NCI-H510A treated with DMSO at 0.1 percent for 48 hours (cell line): Measurements from ENCODE around the gene IER2.

Experiments
- DNase-seq: peaks from one replicate; lab custom pipeline; 2025; lab: John Stamatoyannopoulos, UW

The IER2 gene, protein sequence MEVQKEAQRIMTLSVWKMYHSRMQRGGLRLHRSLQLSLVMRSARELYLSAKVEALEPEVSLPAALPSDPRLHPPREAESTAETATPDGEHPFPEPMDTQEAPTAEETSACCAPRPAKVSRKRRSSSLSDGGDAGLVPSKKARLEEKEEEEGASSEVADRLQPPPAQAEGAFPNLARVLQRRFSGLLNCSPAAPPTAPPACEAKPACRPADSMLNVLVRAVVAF

GRCh38 chr19:13150187-13150930 lies at the start of gene IER2, which contains the start of gene STX10:
IER2 (plus strand) TSS chr19:13150411; CDS start chr19:13153187, 2,776 bp downstream.
STX10 (minus strand) TSS chr19:13150375; CDS start chr19:13150173, 202 bp downstream.
- DNase-seq: peak; percentile 88

DNA sequence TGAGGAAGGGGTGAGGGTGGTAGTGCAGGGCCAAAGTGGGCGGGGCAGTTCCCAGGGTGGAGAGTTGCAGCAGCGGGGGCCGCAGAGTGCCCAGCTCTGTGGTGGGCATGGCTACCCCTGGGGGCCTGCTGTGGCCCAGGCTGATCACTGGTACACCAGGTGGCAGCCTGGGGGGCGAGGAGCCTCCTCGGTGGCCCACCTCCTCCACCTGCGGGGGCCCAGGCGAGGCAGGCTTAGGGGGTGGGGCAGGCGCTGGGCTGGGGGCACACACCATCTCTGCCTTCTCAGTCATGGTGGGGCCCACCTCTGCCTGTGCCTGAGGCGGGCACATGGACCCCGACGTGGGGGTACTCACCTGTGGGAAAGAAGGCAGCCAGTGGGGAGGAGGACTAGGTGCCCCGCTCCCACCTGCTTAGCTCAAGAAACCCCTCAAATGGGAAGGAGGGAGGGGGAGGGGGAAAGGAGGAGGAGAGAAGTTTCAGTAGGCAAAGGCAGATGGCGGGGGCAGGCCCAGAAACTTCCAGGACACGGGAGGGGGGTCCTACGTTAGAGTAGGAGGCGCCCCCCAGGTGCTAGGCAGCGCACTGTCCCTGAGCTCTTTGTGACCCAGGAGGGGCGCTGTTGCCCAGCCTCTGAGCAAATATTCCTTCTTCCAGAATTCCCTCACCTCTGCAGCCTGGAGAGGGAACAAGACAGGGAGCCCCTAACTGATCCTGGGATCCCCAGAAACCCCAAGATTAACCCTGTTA lies 49.2 kb upstream of the IER2 start:
- DNase-seq: no peak

GRCh38 chr19:13101590-13102415 lies 48.4 kb upstream of the IER2 start:
- no peak for DNase-seq

- no peak for DNase-seq
Observed at GRCh38 chr19:13102416-13102665, 47.9 kb upstream of the IER2 start.

DNA sequence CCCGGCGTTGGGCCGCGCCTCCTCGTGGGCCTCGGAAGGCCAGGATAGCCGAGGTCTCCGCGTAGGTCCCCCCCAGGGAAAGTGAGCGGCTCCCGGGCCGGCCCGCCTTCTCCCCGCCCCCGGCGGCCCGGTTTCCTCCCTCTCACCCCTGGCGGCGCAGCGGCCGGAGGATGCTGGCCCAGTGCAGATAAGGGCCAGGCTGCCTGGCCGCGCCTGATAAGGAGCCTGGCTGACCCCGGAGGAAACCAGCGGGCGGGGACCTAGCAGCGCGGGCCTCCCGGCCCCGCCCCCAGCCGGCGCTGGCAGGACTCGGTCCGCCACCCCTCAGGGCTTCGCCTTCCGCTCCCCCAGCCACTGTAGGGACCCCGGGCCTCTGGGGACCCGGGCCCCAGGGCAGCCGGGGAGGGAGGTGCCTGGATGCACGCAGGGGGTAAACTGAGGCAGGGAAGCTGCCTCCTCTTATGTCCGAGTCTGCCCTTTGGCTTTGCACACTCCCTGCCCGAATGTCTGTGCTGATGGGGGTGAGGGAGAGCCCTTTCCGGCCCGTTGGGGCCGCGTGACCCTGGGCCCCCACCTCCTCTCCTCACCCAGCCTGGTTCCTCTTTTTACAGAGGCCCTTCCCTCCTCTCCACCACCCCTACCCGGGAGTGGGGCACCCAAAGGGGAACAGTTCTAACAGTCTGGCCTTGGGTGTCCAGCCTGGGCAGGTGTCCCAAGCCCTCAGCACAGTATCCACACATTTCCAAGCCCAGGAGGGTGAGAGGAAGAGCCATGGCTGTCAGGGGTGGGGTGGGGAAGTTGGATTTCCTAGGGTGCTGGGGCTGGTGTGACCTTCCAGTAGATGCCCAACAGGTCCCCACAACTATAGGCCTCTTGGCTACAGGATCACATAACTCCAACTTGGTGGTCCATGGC lies 47.3 kb upstream of the IER2 start, which contains the start of gene LYL1:
Gene LYL1, minus strand, starts transcription at position 193 of the 915 bp plus-strand sequence. CDS start 1,687 bp downstream, outside the sequence.
- DNase-seq: no peak

- DNase-seq: no peak
Observed at GRCh38 chr19:13103581-13104359, 46.4 kb upstream of the IER2 start.

DNA sequence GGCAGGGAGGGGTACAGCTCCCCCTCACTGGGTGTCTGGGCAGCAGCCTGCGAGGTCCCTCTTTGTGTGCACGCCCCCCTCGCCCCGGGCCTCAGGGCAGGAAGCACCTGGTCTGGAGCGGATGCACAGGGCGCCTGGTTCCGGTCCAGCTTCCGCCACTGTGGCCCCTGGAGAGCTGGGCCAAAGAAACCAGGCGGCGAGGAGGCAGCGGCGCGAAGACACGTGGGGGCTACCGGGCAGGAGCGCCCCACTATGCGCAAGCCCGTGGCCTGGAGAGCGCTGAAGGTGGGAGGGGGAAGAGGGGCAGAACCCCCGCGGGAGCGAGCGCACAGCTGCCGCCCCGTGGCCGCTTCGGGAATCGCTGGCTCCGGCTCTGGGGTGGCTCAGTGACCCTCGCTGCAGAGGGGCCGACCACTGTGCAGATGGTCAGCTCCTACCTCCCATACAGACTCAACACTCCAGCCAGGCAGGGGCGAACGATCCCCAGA lies 45.8 kb upstream of the IER2 start:
- DNase-seq: no peak

DNA sequence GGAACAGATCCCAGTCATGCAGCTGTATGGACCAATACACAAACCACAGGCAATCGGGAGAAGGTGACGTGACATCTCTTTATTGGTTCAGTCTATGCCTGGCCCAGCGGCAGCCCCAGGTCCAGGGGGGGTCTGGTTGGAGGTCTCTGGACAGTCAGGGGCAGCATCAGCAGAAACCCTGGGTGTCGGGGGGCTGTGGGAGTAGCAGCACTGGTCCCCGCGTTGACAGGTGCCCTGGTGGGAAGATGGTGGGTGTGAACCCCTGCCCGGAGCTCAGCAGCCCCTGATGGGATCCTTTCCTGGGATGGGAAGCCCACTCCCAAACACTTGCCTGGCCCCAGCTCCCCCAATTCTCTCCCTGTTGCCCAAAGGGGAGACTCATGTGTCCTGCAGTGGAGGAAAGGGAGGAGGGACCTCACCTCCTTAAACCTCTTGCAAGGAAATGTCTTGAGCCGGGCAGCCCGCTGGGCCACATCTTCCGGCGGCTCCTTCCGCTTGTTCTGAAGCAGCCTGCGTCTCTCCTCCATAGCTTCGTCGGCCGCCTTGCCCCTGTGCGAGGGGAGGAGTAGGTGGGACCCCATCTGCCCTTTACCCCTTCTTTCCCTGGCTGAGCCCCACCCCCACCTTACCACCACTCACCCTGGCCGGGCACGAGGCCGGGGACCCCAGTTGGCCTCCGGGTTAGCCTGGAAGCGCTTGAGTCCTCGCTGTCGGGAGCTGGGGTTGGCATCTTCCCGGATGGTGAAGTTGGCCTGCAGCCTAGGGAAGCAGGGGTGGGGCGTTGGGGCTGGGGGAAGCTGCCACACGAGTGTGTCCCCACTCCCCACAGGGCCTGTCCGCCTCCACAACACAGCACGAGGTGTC lies 45.1 kb upstream of the IER2 start:
- no peak for DNase-seq

DNA sequence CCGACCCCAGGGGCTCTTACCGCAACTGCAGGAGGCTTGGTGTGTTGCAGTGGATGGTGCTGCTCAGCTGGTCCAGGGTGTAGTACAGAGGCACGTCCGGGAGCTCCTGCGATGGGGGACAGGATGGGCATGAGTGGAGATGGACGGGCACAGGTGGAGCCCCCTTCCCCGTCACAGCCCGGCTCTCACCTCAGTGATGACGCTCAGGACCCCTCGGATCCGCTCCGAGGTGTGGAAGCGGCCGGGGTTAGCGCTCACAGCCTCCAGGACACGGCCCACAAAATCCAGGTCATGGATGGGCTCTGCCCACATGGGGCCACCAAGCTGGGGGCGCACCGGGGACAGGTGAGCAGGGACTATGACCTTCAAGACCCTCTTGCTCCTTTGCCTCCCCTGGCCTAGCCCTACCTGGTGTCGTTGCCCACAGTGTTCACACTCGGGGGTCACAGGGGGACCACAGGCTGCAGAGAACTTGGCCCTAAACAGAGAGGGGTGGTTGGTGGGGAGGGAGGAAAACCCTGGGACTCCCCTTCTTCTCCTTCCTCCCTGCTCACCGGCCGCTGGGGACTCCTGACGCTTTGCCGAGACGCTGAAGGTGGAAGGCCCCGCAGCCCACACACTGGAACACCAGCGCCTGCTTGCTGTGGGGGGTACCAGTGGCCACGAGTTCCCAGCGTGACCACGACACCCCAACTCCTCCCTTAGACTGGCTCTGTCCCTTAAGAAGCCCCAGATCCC lies 40.7 kb upstream of the IER2 start:
- DNase-seq: no peak

- DNase-seq: no peak
Observed at GRCh38 chr19:13110099-13110610, 40.1 kb upstream of the IER2 start.

DNA sequence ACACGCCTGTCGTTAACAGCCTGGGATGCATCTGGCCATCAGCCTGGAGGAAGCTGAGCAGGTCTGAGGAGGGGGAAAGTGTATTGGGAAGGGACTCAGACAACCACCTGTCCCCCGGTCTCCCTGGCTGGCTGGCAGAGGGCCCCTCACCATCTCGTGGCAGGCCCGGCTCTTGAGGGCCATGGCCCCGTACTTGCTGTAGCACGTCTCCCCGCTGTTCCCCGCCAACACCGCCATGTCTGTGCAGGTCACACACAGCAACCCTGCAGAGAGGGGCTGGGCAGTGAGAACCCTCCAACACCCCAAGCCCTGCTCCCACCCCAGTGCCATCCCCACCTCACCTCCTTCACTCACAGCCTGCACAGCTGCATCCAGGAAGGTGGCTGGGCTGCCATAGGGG lies 37.7 kb upstream of the IER2 start:
- no peak for DNase-seq

- no peak for DNase-seq
Observed at GRCh38 chr19:13115936-13116281, 34.3 kb upstream of the IER2 start.

DNA sequence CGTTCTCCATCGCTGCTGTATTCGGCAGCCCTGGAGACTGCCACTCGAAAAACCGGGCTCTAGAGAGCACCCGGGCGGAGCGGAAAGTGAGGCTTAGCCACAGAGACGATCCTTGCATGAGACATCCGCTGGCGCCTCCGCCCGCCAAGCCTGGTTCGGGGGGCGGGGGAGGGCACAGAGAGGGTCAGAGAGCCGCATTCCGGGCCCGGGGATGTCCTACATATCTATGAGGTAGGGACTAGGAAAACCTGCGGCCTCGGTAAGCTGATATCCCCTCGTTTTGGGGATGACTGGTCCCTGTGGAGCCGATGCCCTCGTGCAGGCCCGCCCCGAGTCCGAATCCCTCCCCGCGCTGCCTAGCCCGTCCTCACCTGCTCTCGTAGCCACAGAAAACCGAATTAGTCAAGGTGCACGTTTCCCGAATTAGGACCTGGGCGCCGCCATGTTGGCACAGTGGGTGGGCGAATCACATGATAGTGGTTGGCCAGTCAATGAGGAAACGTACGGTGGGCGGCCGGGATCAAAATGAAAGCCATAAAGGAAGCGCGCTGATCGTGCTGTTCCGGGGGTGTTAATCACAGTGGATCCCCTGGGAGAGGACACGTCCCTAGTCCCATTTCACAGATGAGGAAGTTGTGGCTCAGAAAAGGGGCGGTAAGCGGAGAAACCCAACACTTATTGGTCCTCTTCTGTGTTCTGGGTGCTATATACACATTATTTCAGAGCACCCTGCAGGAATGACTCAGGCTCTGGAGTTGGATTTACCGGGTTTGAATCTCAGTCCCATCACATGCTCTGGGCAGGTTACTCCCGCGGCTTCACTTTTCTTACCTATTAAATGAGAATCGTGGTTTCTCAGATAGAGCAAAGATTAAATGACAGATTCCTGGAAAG lies 33.7 kb upstream of the IER2 start, which contains the start of gene TRMT1:
Gene TRMT1, minus strand, starts transcription at position 459 of the 894 bp plus-strand sequence. Its CDS starts 341 bp downstream, at position 118.
- peak; percentile 90 for DNase-seq

DNA sequence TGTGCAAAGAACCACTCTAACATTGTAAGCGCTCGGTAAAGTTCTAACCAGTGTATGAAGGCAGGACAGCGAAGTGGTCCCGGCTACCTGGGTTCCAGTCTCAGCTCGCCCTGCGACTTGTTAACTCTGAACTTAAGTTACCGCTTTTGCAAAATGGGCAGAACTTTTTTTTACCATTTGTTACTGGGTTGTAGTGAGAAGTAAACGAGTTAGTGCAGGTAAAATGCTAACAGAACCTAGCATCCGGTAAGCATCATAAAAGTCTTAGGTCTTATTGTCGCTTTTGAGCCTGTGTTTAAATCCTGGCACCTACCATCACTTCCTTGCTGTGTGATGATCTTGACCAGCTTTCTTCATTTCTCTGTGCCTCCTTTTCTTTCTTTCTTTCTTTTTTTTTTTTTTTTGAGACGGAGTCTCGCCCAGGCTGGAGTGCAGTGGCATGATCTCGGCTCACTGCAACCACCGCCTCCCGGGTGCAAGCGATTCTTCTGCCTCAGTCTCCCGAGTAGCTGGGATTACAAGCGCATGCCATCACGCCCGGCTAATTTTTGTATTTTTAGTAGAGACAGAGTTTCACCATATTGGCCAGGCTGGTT lies 32.9 kb upstream of the IER2 start:
- DNase-seq: no peak

DNA sequence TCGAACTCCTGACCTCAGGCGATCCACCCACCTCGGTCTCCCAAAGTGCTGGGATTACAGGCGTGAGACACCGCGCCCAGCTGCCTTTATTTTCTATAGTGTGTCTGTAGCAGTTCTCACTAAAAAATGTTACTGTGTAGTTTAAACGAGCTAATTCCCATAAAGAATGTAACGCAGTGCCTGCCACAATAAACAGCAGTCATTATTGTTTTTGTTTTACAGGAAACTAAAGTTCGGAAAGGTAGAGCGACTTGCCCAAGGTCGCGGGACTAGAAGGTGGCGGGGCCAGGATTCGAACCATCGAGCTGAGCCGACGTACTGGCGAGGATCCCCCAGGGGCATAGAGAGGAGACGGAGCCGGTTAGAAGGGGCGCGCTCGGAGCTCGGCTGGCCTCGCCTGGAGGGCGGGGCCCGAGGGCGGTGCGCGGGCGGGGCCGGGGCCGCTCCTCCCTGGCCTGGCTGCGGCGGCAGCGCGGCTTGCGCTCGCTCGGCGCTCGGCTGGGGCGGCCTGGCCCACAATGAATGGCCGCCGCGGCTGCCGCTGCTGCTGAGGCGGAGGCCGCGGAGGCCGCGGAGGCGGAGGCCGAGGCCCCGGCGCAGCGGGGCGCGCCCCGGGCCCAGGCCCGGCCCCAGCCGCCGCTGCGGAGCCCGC lies 32.3 kb upstream of the IER2 start, which contains the start of gene NACC1:
Gene NACC1, plus strand, starts transcription at position 493 of the 652 bp plus-strand sequence. CDS start 16,944 bp downstream, outside the sequence.
- peak; percentile 86 for DNase-seq
